ENCODE measurements around the gene SETBP1.

The SETBP1 gene

GRCh38 chr18:44838971-44839666, 158.4 kb downstream of the SETBP1 start:
- no peak for TF ChIP-seq CTCF (conservative IDR thresholded peaks at IDR 0.05)
- H3K27ac ChIP-seq = peak overlapping the region; percentile 86

- peak overlapping the region; percentile 86 for H3K27ac ChIP-seq
- TF ChIP-seq CTCF (conservative IDR thresholded peaks at IDR 0.05) = no peak
These were observed 159.5 kb downstream of the SETBP1 start for GRCh38 chr18:44840058-44840790.

GRCh38 chr18:44841221-44841620, 160.5 kb downstream of the SETBP1 start:
- H3K27ac ChIP-seq = peak overlapping the region; percentile 86
- TF ChIP-seq CTCF (conservative IDR thresholded peaks at IDR 0.05) = no peak

- no peak for TF ChIP-seq CTCF (conservative IDR thresholded peaks at IDR 0.05)
- H3K27ac ChIP-seq = no peak overlapping the region
These were observed 161.3 kb downstream of the SETBP1 start for GRCh38 chr18:44841752-44842587.

- TF ChIP-seq CTCF (conservative IDR thresholded peaks at IDR 0.05) = no peak
- no peak overlapping the region for H3K27ac ChIP-seq
These were observed 162.1 kb downstream of the SETBP1 start for GRCh38 chr18:44842588-44843412.

GRCh38 chr18:44844486-44844885, 163.8 kb downstream of the SETBP1 start:
- no peak overlapping the region for H3K27ac ChIP-seq
- TF ChIP-seq CTCF (conservative IDR thresholded peaks at IDR 0.05) = no peak
